Sigmoid colon (tissue), 4 donors: ENCODE results near the gene RUNX1.

Experiments used
- EP300 ChIP-seq, 4 donors: sonication (generic); formaldehyde crosslinking; IDR thresholded peaks; one replicate each; pipeline ENCODE4 v1.6.1; 2017; ENCODE audit warnings: antibody characterized with exemption in 4 of 4
- TF ChIP-seq, protein P1 (sequence below), 4 experiments: fragments of 450-650 bp in 3 of 4; fragments of 200-600 bp in 1 of 4; IDR thresholded peaks; one replicate each; pipeline ENCODE4 v1.5.1; 2016 to 2019; ENCODE audit warnings: antibody characterized with exemption in 4 of 4, mild to moderate bottlenecking in 3 of 4, moderate library complexity in 2 of 4

- TF ChIP-seq, protein P1, sequence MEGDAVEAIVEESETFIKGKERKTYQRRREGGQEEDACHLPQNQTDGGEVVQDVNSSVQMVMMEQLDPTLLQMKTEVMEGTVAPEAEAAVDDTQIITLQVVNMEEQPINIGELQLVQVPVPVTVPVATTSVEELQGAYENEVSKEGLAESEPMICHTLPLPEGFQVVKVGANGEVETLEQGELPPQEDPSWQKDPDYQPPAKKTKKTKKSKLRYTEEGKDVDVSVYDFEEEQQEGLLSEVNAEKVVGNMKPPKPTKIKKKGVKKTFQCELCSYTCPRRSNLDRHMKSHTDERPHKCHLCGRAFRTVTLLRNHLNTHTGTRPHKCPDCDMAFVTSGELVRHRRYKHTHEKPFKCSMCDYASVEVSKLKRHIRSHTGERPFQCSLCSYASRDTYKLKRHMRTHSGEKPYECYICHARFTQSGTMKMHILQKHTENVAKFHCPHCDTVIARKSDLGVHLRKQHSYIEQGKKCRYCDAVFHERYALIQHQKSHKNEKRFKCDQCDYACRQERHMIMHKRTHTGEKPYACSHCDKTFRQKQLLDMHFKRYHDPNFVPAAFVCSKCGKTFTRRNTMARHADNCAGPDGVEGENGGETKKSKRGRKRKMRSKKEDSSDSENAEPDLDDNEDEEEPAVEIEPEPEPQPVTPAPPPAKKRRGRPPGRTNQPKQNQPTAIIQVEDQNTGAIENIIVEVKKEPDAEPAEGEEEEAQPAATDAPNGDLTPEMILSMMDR (IDR thresholded peaks at IDR 0.05), result no peak
- no peak for TF ChIP-seq EP300 (IDR thresholded peaks at IDR 0.05)
These were observed 304.3 kb downstream of the RUNX1 start for GRCh38 chr21:34744801-34745200.
